HG03457 (cell line): ENCODE measurements around the gene SMIM1.

ENCODE experiments used
- ATAC-seq: cut with Tn5 transposase; IDR thresholded peaks from one replicate; pipeline ENCODE4 v1.9.1; 2021; ENCODE audit warnings: moderate number of reproducible peaks; ENCODE audit not compliant: unreplicated experiment

Gene SMIM1

DNA sequence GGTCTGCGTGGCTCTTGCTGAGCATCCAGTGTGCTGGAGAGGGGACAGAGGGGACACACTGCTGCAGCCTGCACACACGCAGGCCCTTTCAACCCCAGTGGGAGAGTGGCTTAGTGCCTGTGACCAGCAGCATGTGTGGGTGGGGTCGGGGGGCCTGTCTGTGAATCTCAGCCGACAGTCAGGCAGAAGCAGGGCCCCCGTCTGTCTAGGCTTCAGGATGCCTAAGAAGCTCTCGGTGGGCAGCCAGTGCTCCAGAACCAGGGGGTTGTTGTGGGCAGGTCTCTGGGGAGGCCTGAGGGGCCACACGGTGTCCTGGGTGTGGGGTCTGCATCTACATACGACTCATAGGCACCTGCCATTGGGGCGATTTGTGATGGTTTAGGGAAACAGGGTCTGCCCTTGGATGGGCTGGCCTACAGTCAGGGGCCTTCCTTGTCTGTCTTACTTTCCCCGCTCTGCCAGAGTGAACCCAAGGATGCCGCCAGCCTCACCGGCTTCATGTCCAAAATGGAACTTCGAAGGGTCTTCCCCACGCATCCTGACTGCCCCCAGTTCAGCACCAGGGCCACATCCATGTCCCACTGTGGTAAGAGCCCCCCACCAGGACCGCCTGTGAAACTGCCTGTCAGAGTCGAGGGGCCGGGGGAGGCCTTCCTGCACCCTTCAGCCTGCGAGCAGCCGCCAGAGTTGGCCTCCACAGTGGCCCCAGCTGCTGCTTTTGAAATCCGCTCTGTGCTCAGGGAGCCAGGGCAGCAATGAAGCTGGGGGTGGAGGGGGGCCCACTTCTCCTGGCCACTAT, 18.7 kb upstream of the SMIM1 start:
- no peak for ATAC-seq

DNA sequence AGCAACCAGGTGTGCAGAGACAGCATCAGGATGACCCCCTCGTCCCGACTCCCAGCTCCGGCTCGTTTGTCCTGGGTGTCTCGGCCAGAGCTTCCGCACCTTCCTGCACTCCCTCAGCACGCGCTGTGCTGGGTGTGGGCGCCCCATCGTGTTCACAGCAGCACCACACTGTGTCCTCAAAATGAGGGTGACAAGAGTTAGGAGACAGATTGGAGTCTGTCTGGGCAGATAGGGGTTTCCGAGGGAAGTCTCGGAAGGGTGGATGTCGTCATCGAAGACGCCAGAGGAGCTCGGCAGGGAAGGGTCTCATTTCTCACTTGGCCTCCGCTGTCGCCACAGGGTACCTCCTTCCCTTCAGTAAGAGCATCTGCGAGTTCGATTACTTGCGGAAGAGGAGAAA, 16.2 kb upstream of the SMIM1 start:
- no peak for ATAC-seq

DNA sequence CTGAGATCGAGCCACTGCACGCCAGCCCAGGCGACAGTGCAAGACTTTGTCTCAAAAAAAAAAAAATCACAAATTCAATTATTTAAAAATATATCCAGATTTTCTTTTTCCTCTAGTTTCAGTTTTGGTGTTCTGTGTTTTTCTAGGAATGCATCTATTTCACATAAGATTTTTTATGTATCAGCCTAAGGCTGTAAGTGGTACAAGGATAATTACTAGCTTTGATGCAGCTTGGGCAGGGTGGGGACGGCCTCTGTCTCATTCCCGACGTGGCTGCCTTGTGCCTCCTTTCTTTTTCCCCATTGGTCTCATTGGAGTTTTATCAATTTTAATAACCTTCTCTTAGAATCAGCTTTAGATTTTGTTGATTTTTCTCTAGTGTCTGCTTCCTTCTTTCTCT, 13.4 kb upstream of the SMIM1 start:
- no peak for ATAC-seq

DNA sequence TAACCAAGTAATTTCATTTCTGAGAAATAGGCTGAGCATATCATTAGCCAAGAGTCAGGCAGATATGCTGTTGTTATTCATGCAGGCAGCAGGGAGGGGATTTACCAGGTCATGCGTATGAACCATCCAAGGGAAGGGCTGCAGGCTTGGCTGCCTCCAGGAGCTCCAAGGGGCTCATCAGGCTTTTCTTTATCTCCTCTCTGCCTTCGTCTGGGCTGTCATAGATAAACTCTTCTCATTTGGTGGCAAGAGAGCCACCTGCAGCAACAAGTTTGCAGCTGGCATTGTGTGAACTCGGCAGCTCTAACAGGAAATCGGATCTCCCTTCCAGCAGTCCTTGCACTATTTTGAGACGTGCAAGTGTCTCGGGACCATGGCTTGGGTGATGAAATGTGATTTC, 12.8 kb upstream of the SMIM1 start:
- no peak for ATAC-seq

DNA sequence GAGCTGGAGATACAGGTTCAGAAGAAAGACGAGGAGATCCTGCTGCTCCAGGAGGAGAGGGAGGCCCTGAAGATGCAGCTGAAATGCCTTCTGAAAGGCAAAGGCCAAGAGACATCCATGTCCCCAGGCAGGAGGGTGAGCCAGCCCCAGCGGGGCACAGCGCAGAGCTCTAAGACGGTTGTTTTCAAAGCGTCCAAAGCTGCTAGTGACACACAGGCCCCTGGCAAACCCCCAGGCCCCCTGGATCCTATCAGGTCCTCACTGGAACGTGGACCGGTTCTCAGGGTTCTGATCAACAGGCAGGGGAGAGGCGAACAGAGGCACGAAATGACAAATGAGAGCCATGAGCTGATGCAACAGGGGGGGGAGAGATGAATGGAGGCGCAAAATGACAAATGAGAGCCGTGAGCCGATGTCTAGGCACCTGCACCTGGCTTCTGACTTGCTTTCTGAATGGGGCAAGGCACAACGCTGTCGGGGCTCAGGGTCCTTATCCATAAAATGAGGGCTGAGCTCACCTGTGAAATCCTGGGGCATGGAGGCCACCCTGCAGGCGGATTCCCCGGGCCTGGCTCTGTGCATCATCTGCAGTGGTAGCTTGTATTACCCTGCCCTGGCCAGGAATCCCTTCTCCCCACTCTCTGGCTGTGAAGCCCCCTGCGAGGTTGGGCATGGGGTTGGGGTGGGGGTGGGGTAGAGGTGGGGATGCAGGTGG, 11.1 kb upstream of the SMIM1 start:
- ATAC-seq, result no peak

DNA sequence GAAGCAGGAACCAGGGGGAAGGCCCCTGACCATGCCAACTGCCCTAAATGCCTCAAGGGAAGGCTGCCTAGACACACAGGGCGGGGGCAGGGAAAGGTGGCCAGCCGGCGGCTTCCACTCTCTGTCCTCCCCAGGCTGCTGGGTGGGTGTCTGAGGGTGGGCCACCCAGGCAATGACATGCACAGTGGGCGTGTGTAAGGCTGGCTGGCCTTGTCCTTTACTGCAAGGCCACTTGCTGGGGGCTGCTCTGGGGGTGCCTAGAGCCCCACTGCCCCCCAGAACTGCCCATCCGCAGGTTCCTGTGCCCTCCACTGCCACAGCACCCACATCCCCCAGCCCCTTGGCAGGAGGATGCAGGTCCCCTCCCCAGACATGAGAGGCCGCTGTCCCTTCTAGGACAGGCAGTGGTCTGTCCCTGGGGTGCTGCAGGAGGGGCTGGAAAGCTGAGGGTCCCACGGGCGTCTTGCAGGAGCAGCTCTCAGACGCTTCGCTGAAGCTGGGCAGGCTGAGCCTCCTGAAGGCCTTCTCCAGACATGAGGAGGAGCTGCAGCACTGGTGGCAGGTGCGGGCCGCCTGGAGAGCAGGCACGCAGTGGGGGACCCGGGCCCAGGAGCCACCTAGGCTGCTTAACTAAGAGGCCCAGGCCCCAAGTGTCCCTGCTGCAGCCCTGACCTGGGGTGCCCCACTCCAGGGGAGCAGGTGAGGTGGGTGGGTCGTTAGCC, 10.2 kb upstream of the SMIM1 start:
- no peak for ATAC-seq

DNA sequence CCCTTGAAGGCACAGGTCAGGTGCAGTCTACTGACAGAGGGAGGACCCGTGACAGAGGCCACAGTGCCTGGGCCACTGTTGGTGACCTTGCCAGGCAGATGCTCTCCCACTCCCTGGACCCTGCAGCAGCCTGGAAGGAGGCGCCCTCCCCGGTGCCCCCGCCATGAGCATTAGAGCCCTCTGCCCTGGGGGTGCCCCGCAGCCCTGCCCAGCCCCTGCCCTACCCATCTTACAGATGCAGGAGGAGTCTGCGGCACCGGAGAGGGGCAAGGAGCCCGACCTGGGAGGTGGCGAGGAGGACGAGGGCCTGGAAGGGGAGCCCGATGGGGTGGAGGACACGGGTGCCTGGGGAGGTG, 9.7 kb upstream of the SMIM1 start:
- ATAC-seq, result no peak

DNA sequence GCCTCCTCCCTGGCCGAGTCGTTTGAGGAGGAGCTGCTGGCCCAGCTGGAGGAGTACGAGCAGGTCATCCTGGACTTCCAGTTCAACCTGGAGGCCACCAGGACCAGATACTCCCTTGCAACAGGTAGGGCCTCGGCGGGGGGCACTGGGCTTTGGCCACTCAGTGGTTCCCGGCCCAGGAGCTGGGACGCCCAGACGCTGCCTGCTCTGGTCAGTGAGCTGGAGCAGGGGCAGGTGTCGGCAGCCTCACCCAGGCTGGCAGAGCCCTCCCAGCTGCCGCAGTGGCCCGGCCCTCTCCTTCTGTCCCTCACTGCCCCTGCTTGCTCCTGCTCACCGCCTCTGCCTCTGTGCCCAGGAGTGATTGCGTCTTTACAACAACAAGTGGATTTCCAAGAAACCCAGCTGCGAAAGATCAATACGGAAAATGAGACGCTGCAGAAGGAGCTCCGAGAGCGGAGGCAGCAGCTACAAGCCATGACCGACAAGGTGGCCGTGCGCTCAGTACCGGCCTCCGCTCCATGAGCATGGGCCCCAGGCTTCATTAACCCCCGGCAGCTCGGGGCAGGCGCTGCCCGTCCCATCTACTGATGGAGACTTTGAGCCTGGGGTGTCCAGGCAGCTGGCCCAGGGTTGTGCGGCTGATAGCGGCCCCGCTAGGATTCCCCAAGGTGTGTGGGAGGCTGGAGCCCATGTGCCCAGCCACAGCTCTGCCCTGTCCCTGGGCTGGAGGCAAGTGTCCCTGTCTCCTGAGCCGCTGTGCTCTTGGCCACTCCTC, 9.0 kb upstream of the SMIM1 start:
- no peak for ATAC-seq

DNA sequence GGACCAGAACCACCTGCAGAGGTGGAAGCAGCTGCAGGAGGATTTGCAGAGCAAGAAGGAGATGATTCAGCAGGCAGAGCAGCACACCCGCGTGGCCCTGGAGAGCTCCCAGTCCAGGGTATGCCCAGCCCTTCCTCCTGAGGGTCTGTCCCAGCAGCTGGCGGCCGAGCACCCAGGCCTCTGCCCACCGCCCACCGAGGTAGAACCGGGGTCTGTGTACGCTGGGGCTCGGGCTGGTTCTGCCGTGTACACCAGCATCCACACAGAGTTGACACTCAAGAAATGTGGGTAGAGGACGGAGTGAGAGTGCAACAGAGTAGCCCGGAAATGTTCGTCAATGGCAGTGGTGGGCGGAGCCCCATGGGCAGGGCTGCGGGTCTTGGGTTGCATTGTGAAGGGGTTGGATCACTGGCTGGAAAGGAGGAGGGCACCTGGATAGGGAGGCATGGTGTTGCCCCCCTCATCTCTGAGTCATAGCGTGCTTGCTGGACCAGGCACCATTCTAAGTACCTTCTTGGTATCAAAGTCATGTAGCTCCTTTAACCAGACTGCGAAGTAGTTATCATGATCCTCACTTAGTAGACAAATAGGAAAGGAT, 5.1 kb upstream of the SMIM1 start:
- no peak for ATAC-seq

DNA sequence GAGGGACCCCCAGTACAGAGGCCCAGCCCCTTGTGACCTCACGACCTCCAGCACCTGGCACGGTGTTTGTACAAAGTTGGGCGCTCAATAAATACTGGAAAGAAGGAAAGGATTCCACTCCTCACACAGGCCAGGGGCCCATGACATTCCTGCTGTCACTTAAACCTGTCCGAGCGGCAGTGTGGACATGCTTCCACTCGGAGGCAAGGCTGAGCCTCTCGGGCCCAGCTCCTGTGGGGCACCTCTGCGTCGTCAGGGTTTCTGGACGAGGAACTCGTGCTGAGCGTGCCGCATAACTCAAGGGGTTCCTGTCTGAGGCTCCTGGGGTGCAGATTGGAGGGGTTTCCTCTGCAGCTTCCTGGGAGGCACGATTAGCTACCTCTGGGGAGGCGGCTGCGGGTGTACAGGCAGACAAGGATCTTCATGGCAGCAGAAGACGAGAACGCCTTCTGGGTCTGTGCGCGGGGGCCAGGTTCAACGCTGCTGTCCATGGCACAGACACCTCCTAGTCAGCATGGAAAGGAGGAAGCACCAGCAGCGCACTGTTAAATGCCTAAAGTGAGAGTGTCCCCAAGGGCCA, 3.6 kb upstream of the SMIM1 start:
- ATAC-seq, result no peak

DNA sequence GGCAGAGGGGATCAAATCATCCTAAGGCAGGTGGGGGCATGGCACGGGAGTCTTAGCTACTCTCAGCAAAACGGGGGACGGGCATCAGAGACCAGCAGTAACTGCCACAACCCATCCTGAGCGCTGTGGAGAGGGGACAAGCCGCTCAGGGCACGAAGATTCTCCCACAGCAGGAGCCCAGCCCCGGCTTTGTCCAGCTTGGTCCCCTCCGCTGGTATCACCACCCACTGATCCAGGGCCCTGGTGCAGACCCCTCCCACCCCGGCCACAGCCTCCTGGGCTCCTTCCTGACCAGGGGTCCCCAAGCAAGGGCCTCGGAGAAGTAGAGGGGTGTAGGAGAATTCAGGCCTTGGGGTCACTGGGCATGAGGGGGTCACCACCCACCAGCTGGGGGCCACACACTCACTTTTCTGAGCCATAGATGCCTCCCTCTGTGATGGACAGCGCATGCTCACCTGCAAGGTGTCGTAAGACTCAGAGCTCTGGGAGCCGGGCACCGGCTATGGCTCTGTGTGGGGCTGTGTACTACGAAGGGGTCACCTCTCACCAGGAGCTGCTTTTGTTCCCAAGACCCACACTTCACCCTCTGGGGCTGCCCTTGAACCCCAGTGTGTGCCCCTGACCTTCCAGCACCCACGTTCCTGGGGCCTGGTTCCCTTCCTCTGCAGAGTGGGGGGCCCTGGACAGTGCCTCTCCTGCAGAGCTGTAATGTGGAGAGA, 2.3 kb upstream of the SMIM1 start:
- ATAC-seq, result no peak

DNA sequence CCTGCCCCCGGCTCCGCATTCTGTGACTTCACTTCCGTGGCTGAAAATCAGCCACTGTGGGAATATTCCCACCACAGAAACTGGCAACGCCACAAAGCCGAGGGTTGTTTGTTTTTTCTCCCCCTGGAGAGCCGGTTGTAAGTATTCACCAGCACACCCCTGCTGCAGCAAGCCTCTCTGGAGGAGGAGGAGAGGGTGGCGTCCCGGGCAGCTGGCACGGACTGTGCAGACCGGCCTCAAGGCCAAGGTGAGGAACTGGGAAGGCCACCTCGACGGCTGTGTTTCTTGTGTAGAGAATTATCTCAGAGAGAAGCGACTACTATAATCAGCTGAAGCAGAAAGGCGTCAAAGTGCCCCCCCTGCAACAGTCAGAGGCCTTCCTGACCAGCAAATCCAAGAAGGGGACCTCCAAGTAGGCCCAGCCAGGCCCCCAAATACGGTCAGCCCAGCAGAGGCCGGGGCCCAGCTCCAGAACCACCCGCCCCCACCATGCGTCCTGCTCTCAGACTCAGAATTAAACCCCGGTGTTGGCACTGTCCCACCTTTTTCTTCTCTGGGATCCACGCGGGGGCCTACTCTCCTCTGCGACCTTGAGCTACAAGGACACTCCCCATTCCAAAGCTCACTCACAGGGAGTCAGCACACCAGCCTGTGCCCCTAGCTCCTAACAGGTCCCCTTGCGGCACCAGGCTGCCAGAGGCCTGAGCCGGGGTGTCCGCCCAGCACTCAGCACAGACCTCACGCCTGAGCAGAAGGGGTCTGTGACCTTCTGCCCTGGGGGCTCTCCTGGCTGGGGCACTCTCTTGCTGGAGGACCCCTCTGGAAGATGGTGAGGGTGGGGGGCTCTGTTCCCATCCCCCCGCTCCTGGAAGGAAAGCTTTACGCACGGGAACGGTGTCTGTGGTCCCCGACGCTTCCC, 1.2 kb upstream of the SMIM1 start:
- ATAC-seq, result no peak

DNA sequence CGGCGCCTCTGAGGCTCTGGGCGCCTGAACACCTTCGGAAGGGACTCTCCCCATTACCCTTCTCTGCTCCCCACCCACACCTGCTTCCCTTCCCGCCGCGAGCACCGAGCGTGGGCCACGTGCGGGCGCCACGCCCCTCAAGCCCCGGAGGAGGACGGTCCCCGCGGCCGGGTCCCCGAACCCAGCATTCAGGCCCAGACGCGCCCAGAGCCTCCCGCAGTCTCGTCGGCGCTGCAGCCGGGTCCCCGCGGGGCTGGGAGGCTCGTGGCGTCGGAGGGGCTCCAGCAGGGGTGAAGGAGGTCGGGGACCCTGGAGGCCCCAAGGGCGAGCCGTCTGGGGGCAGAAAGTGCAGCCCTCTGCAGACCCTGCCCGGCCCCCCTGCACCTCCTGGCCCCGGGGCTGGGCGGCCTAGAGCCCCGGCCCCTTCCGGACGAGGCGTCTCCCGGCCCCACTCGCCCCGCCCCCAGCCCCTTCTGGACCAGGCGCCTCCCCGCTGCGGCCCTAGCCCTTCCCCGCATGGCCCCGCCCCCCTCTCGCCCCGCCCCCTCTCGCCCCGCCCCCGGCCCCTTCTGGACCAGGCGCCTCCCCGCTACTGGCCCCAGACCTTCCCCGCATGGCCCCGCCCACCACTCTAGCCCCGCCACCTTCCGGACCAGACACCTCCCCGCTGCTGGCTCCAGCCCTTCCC, 378 bp upstream of the SMIM1 start:
- ATAC-seq, result no peak

DNA sequence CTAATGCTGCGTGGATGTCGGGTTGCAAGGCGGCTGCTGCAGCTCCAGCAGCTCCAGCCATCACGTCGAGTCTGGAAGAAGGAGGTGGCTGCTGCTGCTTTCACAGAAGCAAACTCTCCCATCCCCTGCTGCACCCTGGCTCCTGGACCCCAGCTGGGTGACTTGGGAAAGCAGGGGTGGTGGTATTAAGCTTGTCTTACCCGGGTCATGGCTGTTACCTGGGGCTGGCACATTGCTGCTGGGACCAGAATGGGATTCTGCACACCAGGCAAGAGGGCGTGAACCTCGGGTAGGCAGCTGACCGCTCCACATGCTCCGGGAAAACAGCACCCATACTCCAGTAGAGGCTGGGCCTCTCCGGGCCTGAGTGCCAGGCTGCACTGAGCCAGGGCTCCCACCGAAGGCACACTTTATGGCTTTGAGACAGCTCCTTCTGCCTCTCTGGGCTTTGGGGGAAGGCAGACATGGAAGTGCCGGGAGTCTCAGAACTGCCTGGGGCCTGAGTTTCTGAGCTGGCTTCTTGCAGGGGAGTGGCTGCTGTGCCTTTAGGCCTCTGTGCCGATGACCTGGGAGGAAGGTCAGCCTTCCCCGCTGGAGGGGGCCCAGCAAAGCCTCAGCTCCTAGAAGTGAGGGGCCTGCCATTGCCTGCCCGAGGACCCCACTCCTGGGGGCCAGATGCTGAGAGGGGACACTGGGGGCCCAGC, 1.2 kb downstream of the SMIM1 start:
- no peak for ATAC-seq

DNA sequence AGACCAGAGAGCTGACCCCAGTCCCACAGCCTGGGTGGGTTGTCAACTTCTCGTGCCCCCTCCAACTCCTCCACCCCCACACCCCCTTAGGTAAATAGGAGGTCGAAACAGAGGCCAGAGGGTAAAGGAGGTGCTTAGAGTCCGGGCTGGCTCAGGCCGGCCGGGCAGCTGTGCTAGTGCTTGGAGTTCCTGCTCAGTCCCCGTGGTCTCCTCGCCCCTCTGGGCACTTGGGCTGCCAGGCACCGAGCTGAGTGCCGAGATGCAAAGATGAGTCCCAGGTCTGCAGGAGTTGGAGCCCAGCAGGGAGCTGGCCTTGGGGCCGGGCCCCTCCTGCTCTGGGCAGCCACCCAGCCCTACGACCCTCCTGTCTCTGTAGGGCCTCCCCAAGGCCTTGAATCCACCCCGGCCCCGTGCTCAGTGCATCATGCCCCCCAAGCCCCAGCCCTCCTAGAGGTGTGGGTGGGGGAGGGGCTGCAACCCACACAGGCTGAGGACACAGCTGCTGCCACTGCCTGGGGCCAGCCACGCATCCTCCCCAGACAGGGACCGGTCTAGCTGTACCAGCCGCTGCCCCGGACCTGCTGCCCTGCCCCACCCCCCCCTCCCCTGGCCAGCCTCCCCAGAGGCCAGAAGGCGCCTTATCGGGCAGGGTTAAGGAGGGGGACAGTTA, 1.9 kb downstream of the SMIM1 start:
- ATAC-seq, result no peak

DNA sequence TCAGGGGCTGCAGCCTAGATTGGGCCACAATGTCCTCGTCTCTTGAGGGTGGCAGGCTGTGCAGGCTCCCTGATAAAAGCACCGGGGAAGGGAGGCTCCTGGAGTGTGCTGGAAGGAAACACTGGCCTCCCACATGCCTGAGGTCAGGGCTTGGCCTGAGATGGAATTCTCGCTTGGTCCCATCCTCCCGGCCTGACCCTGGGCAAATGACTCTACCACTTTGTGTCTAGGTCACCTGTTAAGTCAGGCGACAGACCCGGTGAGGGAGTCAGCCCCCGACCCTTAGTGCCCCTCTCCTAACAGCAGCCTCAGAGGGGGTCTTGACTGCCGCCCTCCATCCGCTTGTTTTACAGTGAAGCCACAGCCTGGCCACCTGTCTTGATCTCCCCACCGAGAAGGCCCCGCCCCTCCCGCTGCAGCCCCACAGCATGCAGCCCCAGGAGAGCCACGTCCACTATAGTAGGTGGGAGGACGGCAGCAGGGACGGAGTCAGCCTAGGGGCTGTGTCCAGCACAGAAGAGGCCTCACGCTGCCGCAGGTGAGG, 2.5 kb downstream of the SMIM1 start:
- ATAC-seq, result no peak
